ENCODE data around the gene RNF43.

GRCh38 chr17:58436805-58437239 lies 19.5 kb upstream of the RNF43 start:
- no peak for TF ChIP-seq SUZ12 (IDR thresholded peaks at IDR 0.05; ENCODE audit: extremely low read depth, insufficient read depth, insufficient read length)
- no peak for TF ChIP-seq YY1 (IDR thresholded peaks at IDR 0.05; ENCODE audit: insufficient read depth, insufficient read length)
